ENCODE results near the gene STAB2. TPM values are rescaled to one million over a fixed set of nuclear protein-coding genes. Genes with fewer than 3 reads are reported as not detected.

The STAB2 gene, protein sequence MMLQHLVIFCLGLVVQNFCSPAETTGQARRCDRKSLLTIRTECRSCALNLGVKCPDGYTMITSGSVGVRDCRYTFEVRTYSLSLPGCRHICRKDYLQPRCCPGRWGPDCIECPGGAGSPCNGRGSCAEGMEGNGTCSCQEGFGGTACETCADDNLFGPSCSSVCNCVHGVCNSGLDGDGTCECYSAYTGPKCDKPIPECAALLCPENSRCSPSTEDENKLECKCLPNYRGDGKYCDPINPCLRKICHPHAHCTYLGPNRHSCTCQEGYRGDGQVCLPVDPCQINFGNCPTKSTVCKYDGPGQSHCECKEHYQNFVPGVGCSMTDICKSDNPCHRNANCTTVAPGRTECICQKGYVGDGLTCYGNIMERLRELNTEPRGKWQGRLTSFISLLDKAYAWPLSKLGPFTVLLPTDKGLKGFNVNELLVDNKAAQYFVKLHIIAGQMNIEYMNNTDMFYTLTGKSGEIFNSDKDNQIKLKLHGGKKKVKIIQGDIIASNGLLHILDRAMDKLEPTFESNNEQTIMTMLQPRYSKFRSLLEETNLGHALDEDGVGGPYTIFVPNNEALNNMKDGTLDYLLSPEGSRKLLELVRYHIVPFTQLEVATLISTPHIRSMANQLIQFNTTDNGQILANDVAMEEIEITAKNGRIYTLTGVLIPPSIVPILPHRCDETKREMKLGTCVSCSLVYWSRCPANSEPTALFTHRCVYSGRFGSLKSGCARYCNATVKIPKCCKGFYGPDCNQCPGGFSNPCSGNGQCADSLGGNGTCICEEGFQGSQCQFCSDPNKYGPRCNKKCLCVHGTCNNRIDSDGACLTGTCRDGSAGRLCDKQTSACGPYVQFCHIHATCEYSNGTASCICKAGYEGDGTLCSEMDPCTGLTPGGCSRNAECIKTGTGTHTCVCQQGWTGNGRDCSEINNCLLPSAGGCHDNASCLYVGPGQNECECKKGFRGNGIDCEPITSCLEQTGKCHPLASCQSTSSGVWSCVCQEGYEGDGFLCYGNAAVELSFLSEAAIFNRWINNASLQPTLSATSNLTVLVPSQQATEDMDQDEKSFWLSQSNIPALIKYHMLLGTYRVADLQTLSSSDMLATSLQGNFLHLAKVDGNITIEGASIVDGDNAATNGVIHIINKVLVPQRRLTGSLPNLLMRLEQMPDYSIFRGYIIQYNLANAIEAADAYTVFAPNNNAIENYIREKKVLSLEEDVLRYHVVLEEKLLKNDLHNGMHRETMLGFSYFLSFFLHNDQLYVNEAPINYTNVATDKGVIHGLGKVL (N-terminal part only)
- total RNA-seq = not detected

- no peak within 1 kb of the TSS for H3K4me3 Mint-ChIP-seq
- ATAC-seq (replicated peaks in 1 of 2) = no peak
Measured at GRCh38 chr12:103586791-103587370, at the start of gene STAB2. Gene STAB2, plus strand, starts transcription at chr12:103587273. Its CDS starts 204 bp downstream, at chr12:103587477.

GRCh38 chr12:103538397-103538796, 48.7 kb upstream of the STAB2 start:
- peak; percentile 8 to 16 for DNase-seq
- H3K27ac Mint-ChIP-seq = no peak overlapping the region

More at GRCh38 chr12:103586791-103587370, at the start of gene STAB2:
- no peaks in the 10 kb centered on the region for H3K9me3 Mint-ChIP-seq
- H3K27me3 Mint-ChIP-seq (ENCODE audit: low read depth) = peaks cover 22% of the 10 kb centered on the region
- no peak for DNase-seq
- no peaks in the 10 kb centered on the region for H3K36me3 Mint-ChIP-seq (ENCODE audit: insufficient read depth in 2 of 2)
- no peaks in the 10 kb centered on the region for H3K4me1 Mint-ChIP-seq (ENCODE audit: low read depth)
- H3K27ac Mint-ChIP-seq = no peak within 1 kb of the TSS

GRCh38 chr12:103540319-103540718, 46.8 kb upstream of the STAB2 start:
- peak; percentile 40 to 48 for ATAC-seq (replicated peaks in 1 of 2)

More at GRCh38 chr12:103538397-103538796, 48.7 kb upstream of the STAB2 start:
- ATAC-seq (replicated peaks in 1 of 2) = peak; percentile 81 to 87
- H3K27me3 Mint-ChIP-seq (ENCODE audit: low read depth) = peaks cover 9% of the 10 kb centered on the region
- H3K4me1 Mint-ChIP-seq (ENCODE audit: low read depth) = peaks cover 23% of the 10 kb centered on the region
- no peaks in the 10 kb centered on the region for H3K9me3 Mint-ChIP-seq
- H3K4me3 Mint-ChIP-seq = peak overlapping the region in 1 of 2 donors; percentile 15
- H3K36me3 Mint-ChIP-seq (ENCODE audit: insufficient read depth in 2 of 2) = no peaks in the 10 kb centered on the region

DNA sequence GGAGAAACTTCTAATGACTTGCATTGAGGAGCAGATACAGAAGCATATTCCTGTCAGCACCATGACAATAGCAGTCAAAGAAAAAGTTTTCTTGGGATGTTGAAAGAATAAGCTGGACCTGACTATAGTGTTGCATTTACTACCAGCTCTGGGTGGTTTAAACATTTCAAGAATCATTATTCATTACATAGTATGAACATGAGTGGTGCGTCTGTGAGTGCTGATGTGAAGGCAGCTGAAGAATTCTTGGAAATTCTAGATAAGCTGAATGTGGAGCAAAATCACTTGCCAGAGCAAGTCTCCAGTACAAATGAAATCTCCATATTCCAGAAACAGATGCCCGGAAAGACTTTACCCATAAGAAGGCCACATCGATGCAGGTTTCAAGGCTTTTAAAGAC, 45.0 kb upstream of the STAB2 start:
- Mint-ChIP-seq H3K9me3 (no peaks in the 10 kb centered on the region), H3K4me1 (ENCODE audit: low read depth) (peaks cover 23% of the 10 kb centered on the region), H3K27ac (no peak overlapping the region), H3K36me3 (ENCODE audit: insufficient read depth in 2 of 2) (peaks cover 0 to 2% of the 10 kb centered on the region in 2 donors), H3K4me3 (no peak overlapping the region), H3K27me3 (ENCODE audit: low read depth) (peaks cover 23% of the 10 kb centered on the region)
- ATAC-seq (replicated peaks in 1 of 2) (no peak), DNase-seq (no peak)

More at GRCh38 chr12:103540319-103540718, 46.8 kb upstream of the STAB2 start:
- Mint-ChIP-seq H3K9me3 (no peaks in the 10 kb centered on the region), H3K27me3 (ENCODE audit: low read depth) (peaks cover 7% of the 10 kb centered on the region), H3K4me1 (ENCODE audit: low read depth) (peaks cover 23% of the 10 kb centered on the region), H3K4me3 (peak overlapping the region in 1 of 2 donors; percentile 34), H3K36me3 (ENCODE audit: insufficient read depth in 2 of 2) (peaks cover 0 to 2% of the 10 kb centered on the region in 2 donors), H3K27ac (no peak overlapping the region)
- DNase-seq = no peak

GRCh38 chr12:103546959-103547358, 40.1 kb upstream of the STAB2 start:
- DNase-seq = no peak
- peaks cover 0 to 2% of the 10 kb centered on the region in 2 donors for H3K36me3 Mint-ChIP-seq (ENCODE audit: insufficient read depth in 2 of 2)
- no peaks in the 10 kb centered on the region for H3K9me3 Mint-ChIP-seq

GRCh38 chr12:103547376-103547775, 39.7 kb upstream of the STAB2 start:
- no peaks in the 10 kb centered on the region for H3K9me3 Mint-ChIP-seq
- DNase-seq (no peak), ATAC-seq (replicated peaks in 1 of 2) (no peak)
- H3K27ac Mint-ChIP-seq = no peak overlapping the region
- H3K36me3 Mint-ChIP-seq (ENCODE audit: insufficient read depth in 2 of 2) = peaks cover 0 to 2% of the 10 kb centered on the region in 2 donors
- peaks cover 19% of the 10 kb centered on the region for H3K4me1 Mint-ChIP-seq (ENCODE audit: low read depth)
- H3K27me3 Mint-ChIP-seq (ENCODE audit: low read depth) = peaks cover 44% of the 10 kb centered on the region
- H3K4me3 Mint-ChIP-seq = no peak overlapping the region

More at GRCh38 chr12:103546959-103547358, 40.1 kb upstream of the STAB2 start:
- Mint-ChIP-seq H3K4me1 (ENCODE audit: low read depth) (peaks cover 18% of the 10 kb centered on the region), H3K4me3 (no peak overlapping the region), H3K27ac (no peak overlapping the region), H3K27me3 (ENCODE audit: low read depth) (peaks cover 40% of the 10 kb centered on the region)
- no peak for ATAC-seq (replicated peaks in 1 of 2)

DNA sequence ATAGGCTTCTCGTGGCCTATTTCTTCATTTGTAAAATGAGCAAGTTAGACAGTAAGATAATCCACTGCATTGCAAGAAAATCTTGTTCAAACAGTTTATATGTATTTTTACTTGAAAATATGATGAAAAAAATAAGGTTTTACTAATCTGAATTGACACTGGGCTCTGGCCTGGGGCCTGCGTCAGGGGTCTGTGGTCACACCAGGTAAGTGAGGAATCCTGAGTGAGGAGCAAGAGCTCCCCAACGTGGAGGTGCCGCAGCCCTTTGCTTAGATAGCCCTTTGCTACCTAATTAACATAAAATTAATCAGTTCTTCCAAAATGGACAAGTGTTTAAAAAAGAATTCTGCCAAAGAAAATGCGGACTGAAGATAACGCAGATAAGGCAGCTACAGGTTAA, 39.1 kb upstream of the STAB2 start:
- Mint-ChIP-seq H3K4me1 (ENCODE audit: low read depth) (peaks cover 24% of the 10 kb centered on the region), H3K4me3 (no peak overlapping the region), H3K27me3 (ENCODE audit: low read depth) (peaks cover 50% of the 10 kb centered on the region), H3K9me3 (no peaks in the 10 kb centered on the region), H3K27ac (no peak overlapping the region), H3K36me3 (ENCODE audit: insufficient read depth in 2 of 2) (peaks cover 0 to 2% of the 10 kb centered on the region in 2 donors)
- no peak for DNase-seq
- ATAC-seq (replicated peaks in 1 of 2) = no peak

DNA sequence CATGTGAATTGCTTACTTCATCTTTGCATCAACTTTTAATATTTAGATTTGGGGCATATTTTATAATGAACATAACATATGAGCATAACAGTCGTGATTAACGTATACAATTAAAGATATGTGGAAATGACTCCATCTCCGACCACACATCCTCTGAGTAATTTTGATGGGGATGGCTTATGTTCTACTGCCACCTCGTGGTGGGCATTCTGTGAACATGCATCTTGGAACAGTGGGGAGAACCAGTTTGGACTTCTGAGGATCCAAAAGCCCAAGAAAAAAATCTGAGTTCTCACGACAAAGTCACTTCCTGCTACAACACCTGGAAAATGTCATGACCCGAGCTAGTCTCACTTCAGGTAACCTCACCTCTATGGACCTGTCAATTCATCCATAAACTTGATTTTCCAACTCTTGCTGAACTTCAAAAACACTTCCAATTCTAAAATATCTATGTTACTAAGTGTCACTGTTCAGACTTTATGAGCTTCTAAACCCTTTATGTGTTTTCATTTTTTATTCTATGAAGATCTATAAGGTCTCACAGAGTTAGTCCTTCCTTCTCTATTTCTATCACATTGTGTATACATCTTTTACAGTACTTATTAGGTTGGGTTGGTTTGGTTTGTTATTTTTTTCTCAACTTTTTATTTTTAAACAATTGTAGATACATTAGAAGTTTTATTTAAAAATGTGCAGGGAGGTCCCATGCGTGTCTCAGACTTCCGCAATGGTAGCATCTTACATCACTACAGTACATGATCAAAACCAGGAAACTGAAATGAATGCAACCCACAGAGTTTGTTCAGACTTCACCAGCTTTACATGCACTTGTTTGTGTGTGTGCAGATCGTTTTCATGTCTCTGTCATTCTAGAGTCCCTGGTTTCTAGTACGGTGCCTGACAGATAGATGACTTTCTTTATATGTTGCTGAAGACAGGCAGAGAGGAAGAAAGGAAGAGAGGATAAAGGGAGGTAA, 38.2 kb upstream of the STAB2 start:
- H3K27me3 Mint-ChIP-seq (ENCODE audit: low read depth) = peaks cover 60% of the 10 kb centered on the region
- H3K36me3 Mint-ChIP-seq (ENCODE audit: insufficient read depth in 2 of 2) = peaks cover 0 to 2% of the 10 kb centered on the region in 2 donors
- peak overlapping the region; percentile 12 for H3K27ac Mint-ChIP-seq
- H3K4me3 Mint-ChIP-seq = peak overlapping the region; percentile 22 to 34
- no peaks in the 10 kb centered on the region for H3K9me3 Mint-ChIP-seq
- peak; percentile 93 to 94 for ATAC-seq (replicated peaks in 1 of 2)
- peaks cover 26% of the 10 kb centered on the region for H3K4me1 Mint-ChIP-seq (ENCODE audit: low read depth)
- peak; percentile 73 to 79 for DNase-seq

DNA sequence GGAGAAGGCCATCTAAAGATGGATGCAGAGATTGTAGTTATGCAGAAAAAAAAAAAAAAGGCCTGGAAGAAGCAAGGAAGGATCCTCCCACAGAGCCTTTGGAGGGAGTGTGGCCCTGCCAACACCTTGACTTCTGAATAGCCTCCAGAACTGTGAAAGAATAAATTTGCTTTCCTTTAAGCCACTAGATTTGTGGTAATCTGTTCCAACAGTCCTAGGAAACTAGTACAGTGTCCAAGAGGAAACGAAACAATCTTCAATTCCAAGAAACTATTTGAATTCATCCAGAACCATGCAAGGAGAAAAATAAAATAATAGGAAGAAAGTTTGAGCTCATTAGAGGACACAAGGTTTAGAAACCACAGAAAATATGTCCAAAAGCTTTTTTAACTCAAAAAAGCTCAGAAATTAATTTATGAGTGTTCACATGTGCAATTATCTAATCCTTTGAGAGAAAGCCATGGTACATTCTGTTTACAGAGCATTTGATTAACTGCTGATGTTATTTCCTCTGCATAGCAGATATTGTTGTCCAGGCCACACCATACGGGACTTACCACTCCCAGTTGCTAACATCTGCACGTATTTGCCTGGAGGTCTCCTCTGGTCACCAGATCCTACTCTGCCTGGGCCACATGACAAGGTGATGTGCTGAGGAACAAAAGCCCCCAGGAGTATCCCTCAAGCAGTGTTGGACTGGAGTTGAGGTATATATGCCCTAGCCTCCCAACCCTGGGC, 30.0 kb upstream of the STAB2 start:
- H3K27me3 Mint-ChIP-seq (ENCODE audit: low read depth) = peaks cover 54% of the 10 kb centered on the region
- no peak overlapping the region for H3K4me3 Mint-ChIP-seq
- no peak overlapping the region for H3K27ac Mint-ChIP-seq
- H3K4me1 Mint-ChIP-seq (ENCODE audit: low read depth) = peaks cover 8% of the 10 kb centered on the region
- no peak for DNase-seq
- H3K36me3 Mint-ChIP-seq (ENCODE audit: insufficient read depth in 2 of 2) = no peaks in the 10 kb centered on the region
- no peak for ATAC-seq (replicated peaks in 1 of 2)
- no peaks in the 10 kb centered on the region for H3K9me3 Mint-ChIP-seq

- no peaks in the 10 kb centered on the region for H3K36me3 Mint-ChIP-seq (ENCODE audit: insufficient read depth in 2 of 2)
- no peak overlapping the region for H3K27ac Mint-ChIP-seq
- peaks cover 5% of the 10 kb centered on the region for H3K4me1 Mint-ChIP-seq (ENCODE audit: low read depth)
- H3K4me3 Mint-ChIP-seq = no peak overlapping the region
- H3K27me3 Mint-ChIP-seq (ENCODE audit: low read depth) = peaks cover 52% of the 10 kb centered on the region
- DNase-seq = no peak
- no peak for ATAC-seq (replicated peaks in 1 of 2)
- H3K9me3 Mint-ChIP-seq = peaks cover 0 to under 1% of the 10 kb centered on the region in 2 donors
Measured at GRCh38 chr12:103557628-103558010, 29.5 kb upstream of the STAB2 start.

DNA sequence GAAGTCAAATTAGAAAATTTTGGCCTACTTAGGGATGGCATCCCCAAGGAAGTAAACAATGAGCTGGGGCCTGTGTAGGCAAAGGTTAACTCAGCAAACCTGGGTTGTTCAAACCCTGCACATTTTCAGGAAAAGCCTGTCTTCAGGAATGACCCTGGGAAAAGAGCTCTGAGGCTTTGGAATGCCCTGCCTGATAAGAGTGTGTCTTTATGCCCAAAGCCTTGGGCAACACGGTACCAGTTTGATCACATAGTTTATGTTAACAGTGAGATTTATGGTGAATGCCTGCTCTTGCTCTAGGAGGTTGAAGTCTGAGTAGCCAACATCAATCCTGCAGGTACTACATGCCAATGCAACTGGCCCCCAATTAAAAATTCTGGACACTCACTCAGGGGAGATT, 28.2 kb upstream of the STAB2 start:
- ATAC-seq (replicated peaks in 1 of 2) (no peak), DNase-seq (no peak)
- Mint-ChIP-seq H3K9me3 (peaks cover 0 to 3% of the 10 kb centered on the region in 2 donors), H3K4me1 (ENCODE audit: low read depth) (no peaks in the 10 kb centered on the region), H3K36me3 (ENCODE audit: insufficient read depth in 2 of 2) (no peaks in the 10 kb centered on the region), H3K27me3 (ENCODE audit: low read depth) (peaks cover 48% of the 10 kb centered on the region), H3K4me3 (no peak overlapping the region), H3K27ac (no peak overlapping the region)
